ENCODE results near the gene CRMP1.

GRCh38 chr4:5836943-5837342 lies 55.9 kb downstream of the CRMP1 start:
- TF ChIP-seq POLR2AphosphoS5 (IDR thresholded peaks at IDR 0.05) = no peak
- no peak for TF ChIP-seq CTCF (IDR thresholded peaks at IDR 0.05)
- TF ChIP-seq EP300 (IDR thresholded peaks at IDR 0.05) = no peak
- TF ChIP-seq POLR2A (IDR thresholded peaks at IDR 0.05) = no peak

All from stomach (tissue), 4 donors.